Lower leg skin (tissue), 4 donors: ENCODE results near the gene TSR2. TPM values are rescaled to one million over a fixed set of nuclear protein-coding genes. Genes with fewer than 3 reads are reported as not detected.

ENCODE experiments used
- DNase-seq, 2 donors: peaks; one replicate each; pipeline ENCODE4 v3.0.0-alpha.2; 2019; ENCODE audit warnings: low spot score in 2 of 2
- H3K4me3 ChIP-seq: fragments of 200-600 bp; sonication (generic); 2 replicates; pipeline ENCODE4 v1.5.1; 2017; ENCODE audit warnings: mild to moderate bottlenecking, low read depth; ENCODE audit not compliant: poor library complexity, severe bottlenecking
- POLR2A ChIP-seq, 2 donors: fragments of 450-650 bp; IDR thresholded peaks; one replicate each; pipeline ENCODE4 v1.6.1; 2016 to 2017; ENCODE audit warnings: antibody characterized with exemption in 2 of 2, mild to moderate bottlenecking in 1 of 2, moderate library complexity in 1 of 2
- WGBS, 2 donors: methylation state at CpG; one replicate each; pipeline ENCODE4 v1.1.5; 2018; 5-methylcytosine and 5-hydroxymethylcytosine counted together
- intact Hi-C: fragments of 100-400 bp; cut with DNase I; formaldehyde crosslinking; loops from one replicate; pipeline ENCODE4 v1.15.0; 2023; ENCODE audit warnings: low total_unique reads
- total RNA-seq, 4 donors: library from RNA; depleted of rRNA; stranded (reverse); fragments of >200 nt; gene quantifications; one replicate each; pipeline ENCODE4 v1.1.0, GENCODE V29; 2016
- TF ChIP-seq, protein P1 (sequence below), 3 donors: fragments of 450-650 bp; IDR thresholded peaks; one replicate each; pipeline ENCODE4 v1.5.1; 2016; ENCODE audit warnings: antibody characterized with exemption in 3 of 3, mild to moderate bottlenecking in 3 of 3, moderate library complexity in 2 of 3

Gene TSR2
- total RNA-seq, 4 donors from 2014 or later, result 20.2 to 26.8 (median 23.0) TPM

DNA sequence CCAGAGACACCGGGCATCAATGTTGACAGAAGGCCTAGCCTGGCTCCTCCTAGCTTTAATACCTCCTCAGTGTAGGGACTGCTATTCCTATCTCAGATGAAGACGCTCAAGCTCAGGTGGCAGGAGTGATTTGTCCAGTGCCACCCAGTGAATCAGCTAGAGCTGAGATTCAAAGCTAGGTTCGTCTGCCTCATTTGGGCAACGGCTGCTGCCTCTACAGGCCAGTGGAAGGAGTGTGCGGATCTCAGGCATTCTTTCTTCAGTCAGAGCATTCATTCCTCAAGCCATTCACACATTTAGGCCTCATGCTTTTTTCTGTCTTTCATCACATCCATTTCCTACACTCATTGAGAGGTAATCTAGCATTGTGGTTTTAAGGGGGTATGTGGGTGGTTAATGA, 7.3 kb downstream of the TSR2 start:
- intact Hi-C loops, result no loop called here

DNA sequence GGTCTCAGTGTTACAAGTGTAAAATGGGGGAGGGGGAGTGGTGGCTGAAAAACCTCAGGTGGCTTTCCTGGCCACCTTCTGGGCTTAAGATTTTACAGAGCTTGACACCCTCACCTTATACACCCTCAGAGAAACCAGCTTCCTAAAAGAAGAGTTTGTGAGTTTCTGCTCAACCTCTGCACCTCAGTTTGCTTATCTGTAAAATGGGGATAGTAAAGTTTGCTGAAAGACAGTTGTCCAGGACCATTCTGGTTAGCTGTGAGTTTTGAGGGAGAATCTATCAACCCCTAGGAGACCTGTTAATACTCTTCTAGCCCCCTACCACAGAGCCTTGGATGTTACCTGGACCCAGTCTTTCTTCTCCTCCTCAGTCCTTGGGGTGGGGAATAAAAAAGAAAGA, 9.7 kb downstream of the TSR2 start:
- no peak for TF ChIP-seq POLR2A (IDR thresholded peaks at IDR 0.05)
- TF ChIP-seq, protein P1, sequence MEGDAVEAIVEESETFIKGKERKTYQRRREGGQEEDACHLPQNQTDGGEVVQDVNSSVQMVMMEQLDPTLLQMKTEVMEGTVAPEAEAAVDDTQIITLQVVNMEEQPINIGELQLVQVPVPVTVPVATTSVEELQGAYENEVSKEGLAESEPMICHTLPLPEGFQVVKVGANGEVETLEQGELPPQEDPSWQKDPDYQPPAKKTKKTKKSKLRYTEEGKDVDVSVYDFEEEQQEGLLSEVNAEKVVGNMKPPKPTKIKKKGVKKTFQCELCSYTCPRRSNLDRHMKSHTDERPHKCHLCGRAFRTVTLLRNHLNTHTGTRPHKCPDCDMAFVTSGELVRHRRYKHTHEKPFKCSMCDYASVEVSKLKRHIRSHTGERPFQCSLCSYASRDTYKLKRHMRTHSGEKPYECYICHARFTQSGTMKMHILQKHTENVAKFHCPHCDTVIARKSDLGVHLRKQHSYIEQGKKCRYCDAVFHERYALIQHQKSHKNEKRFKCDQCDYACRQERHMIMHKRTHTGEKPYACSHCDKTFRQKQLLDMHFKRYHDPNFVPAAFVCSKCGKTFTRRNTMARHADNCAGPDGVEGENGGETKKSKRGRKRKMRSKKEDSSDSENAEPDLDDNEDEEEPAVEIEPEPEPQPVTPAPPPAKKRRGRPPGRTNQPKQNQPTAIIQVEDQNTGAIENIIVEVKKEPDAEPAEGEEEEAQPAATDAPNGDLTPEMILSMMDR (IDR thresholded peaks at IDR 0.05), result no peak
- intact Hi-C loops, result no loop called here
- H3K4me3 ChIP-seq, result no peak overlapping the region
- DNase-seq, result no peak

More for the DNA sequence above, 7.3 kb downstream of the TSR2 start:
- 64 to 66% methylated on average over 3 to 5 of the region's 5 CpGs for WGBS, 2 donors
- H3K4me3 ChIP-seq, result no peak overlapping the region
- no peak for DNase-seq
- TF ChIP-seq, protein P1 (IDR thresholded peaks at IDR 0.05), result no peak
- TF ChIP-seq POLR2A (IDR thresholded peaks at IDR 0.05), result no peak

DNA sequence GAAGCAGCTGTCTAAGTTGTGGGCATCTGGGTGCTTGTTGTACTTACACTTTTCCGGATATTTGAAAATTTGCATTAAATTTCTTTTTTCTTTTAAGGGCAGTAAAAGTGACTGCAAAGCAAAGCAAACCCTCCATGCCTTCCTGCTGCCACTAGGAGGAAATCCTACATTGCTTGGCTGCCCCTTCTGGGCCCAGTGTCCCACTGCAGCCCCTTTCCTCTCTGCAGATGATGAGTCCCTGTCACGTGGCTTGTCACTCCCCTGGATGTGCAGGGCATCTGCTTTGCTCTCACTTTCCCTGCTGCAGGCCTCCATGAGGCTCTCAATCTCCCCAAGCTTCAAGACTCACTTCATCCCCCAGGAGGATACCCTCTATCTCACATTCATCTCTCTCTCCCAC, 12.7 kb downstream of the TSR2 start:
- intact Hi-C loops, result no loop called here
- TF ChIP-seq, protein P1 (IDR thresholded peaks at IDR 0.05), result no peak
- no peak for TF ChIP-seq POLR2A (IDR thresholded peaks at IDR 0.05)
- no peak for DNase-seq
- H3K4me3 ChIP-seq, result no peak overlapping the region
- 37 to 44% methylated on average over 2 of the region's 2 CpGs for WGBS, 2 donors

DNA sequence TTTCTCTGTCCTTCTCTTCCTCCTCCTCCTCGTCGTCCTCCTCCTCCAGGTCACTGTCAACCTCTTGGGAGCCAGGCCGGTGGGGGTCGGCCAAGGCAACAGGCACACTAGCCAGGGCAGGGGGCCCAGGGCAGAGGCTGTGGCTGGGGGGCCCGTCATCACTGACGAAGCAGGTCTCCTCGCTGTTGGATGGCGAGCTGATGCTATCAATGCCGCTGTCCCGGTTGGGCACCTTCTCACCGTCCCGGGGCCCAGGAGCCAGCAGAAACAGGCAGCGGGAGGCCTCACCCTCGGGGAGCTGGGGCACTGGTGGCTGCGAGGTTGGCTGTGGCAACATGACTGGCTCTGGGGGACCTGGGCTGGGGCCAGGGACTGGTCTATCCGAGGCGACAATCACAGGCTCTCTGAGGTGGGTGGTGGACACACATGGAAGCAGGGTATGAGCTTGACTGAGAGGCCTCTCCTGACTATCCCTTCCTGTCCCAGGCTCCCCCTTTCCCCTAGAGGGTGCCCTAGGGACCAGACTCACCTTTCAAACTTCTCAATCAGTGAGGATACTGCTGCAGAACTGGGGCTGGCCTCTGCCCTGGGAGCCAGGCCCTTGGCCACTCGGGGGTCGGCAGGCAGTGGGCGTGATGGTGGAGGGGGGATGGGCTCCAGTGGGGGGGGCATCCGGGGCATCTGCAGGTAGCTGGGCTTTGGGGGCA, 30.0 kb downstream of the TSR2 start:
- no peak for DNase-seq
- 84 to 96% methylated on average over 4 to 10 of the region's 21 CpGs for WGBS, 2 donors
- H3K4me3 ChIP-seq, result no peak overlapping the region
- TF ChIP-seq, protein P1 (IDR thresholded peaks at IDR 0.05), result no peak
- TF ChIP-seq POLR2A (IDR thresholded peaks at IDR 0.05), result no peak
- intact Hi-C loops, result no loop called here

DNA sequence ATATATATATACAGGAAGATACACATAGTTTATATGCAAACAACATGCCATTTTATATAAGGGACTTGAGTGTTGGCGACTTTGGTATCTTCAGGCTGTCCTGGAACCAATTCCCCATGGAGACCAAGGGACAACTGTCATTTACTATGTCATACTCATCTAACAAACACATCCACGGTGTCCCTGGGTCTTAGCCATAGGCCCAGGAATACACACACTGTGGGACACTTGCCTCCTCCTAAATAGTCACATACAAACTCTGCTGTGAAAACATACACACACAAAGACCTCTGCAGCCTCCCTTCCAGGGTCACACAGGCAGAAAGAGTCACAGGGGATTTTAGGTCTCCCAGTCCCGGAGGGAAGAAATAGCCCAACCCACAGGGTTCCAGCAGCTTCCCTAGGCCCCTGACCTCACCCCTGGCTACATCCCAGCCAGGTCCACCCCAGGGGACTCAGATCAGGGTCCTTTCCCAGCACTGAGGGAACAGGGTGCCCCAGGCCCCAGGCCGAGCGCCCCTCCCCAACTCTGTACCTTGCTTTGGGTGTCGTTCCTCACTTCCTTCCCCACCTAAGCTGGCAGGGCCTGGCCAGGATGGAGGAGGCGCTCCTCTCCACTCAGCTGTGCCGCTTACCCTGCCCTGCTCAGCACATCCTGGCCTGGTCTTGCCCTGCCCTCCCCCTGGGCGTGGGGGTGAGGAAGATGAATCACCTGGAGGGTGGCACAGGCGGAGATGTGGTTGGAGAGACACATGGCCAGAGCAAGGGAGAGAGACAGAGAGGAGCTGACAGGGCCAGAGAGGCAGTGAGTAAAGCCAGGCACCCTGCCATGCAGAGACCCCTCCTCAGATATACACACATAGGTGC, 34.0 kb downstream of the TSR2 start:
- no peak for TF ChIP-seq POLR2A (IDR thresholded peaks at IDR 0.05)
- TF ChIP-seq, protein P1 (IDR thresholded peaks at IDR 0.05), result no peak
- 60% methylated on average over 3 to 10 of the region's 10 CpGs for WGBS, 2 donors
- DNase-seq, result no peak
- H3K4me3 ChIP-seq, result no peak overlapping the region
- intact Hi-C loops, result no loop called here
